GM21528 (cell line): ENCODE results near the gene FAIM2.

ENCODE experiments used
- ATAC-seq: cut with Tn5 transposase; IDR thresholded peaks from one replicate; pipeline ENCODE4 v1.9.1; 2021; ENCODE audit warnings: mild to moderate bottlenecking, moderate library complexity; ENCODE audit not compliant: unreplicated experiment, low FRiP score

The FAIM2 gene

DNA sequence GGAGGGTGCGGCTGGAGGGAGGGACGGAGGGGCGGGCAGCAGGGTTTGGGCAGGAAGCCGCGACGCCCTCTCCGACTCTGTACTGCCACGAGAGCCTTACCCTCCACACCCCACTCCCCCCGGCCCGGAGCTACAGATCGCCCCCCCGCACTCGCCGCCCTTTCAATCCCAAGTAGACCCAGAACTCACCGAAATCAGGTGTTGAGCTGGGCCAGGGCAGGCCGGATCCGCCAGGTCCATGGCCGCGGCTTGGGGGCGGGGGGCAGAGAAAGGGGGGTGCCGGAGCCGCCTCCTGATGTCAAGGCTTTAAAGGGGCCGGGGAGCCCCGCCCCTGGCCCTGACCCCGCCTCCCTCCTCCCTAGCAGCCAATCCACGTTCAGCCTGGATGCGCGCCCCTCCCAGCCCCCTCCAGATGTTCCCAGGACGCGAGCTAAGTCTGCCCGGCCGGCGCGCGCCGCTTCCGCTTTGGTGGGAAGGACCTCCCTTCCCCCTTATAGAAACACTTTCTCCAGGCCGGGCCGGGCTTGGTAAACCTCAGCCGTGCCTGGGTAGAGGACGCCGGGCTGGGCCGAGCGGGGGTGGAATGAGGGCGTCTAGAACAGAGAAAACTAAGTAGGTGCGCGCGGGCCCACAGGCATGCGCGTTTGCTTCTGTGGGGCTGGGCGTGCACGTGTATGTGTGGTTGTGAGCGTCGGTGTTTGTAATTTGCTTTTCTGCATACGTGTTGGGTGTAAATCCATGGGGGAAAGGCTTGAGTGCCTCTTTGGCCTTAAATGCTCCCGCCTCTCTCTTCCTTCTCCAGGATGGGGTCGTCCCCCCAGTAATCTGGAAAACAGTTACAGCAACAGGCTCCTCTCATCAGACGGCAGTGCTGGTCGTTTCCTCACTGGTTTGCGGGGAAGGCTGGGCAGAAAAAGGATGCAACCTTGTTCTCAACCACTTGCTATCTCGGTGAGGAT lies 75.3 kb downstream of the FAIM2 start, which contains the start of gene NCKAP5L:
Gene NCKAP5L (minus strand): TSS at position 281 of the 959 bp plus-strand sequence. CDS start 24,369 bp downstream, outside the sequence.
- ATAC-seq = peak; percentile 82

GRCh38 chr12:49827401-49828099 lies 76.2 kb downstream of the FAIM2 start:
- ATAC-seq = peak; percentile 5

- ATAC-seq = no peak
Measured at GRCh38 chr12:49827051-49827400, 76.7 kb downstream of the FAIM2 start.

DNA sequence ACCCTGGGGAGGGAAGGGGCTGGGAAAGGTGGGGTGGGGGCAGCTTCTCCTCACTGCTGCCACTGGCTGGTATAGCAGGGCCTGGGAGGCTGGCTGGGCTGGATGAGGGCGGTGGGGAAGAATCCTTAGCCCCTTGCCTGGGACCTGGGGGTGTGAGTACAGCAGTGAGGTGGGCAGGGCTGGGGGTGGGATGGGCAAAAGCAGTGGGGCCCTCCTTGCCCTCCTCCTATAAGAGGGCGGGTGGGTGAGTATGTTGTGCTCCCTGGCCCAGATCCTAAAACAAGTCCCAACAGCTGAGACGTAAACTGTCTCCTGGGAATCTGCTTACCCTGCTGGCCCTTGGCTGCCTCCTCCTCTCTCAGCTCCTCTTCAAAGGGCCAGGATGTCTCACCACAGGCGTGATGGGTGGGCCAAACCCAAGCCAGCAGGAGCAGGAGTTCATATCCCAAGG lies 77.7 kb downstream of the FAIM2 start:
- no peak for ATAC-seq

DNA sequence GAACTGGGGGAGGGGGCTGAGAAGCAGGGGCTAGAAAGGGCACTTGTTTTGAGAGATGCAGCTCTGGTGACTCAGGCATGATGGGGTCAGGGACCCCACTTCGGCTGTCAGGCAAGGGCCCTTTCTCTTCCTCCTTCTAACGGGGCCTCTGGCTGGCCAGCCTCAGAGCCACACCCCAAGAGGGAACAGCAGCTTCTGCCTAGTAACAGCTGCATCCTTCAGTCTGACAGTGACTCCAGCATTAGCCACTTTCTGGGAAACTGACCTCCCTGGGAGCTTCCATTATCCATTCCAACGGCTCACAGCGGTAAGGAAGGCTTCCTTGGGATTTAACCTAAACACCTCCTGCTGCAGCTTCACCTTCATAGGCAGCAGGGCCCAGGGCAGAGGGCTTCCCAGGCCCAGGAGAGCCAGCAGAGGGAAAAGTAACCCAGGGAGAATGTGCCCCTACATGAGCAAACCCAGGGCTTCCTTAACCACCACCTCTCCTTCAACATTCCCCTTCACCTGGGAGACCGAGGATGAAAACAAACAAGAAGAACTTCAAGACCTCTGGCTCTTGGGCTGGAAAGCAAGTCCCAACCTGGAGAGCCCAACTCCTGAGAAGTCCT lies 78.2 kb downstream of the FAIM2 start:
- ATAC-seq = no peak

- no peak for ATAC-seq
Measured at GRCh38 chr12:49824895-49825294, 78.8 kb downstream of the FAIM2 start.

DNA sequence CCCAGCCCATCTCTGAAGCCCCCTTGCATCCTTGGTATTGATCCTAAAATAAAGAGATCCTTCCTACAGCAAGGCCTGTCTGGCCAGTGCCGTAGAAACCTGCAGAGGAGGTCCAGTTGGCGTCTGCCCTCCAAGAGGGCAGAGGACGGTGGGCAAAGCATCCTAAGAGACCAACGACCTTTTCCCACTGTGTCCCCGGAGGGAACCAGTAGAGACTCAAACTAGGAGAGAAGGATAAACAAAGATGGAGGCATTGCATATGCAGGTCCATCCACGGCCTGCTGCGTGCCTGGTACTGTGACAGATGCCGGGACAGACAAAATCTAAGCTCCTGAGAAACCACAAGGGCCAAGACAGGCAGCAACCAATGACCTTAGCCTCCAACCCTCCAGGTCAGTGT lies 79.3 kb downstream of the FAIM2 start:
- no peak for ATAC-seq

GRCh38 chr12:49823951-49824350 lies 79.7 kb downstream of the FAIM2 start:
- ATAC-seq = no peak

GRCh38 chr12:49823350-49823749 lies 80.3 kb downstream of the FAIM2 start:
- no peak for ATAC-seq

- ATAC-seq = no peak
Measured at GRCh38 chr12:49821373-49822287, 82.1 kb downstream of the FAIM2 start.

- no peak for ATAC-seq
Measured at GRCh38 chr12:49819786-49820185, 83.9 kb downstream of the FAIM2 start.

DNA sequence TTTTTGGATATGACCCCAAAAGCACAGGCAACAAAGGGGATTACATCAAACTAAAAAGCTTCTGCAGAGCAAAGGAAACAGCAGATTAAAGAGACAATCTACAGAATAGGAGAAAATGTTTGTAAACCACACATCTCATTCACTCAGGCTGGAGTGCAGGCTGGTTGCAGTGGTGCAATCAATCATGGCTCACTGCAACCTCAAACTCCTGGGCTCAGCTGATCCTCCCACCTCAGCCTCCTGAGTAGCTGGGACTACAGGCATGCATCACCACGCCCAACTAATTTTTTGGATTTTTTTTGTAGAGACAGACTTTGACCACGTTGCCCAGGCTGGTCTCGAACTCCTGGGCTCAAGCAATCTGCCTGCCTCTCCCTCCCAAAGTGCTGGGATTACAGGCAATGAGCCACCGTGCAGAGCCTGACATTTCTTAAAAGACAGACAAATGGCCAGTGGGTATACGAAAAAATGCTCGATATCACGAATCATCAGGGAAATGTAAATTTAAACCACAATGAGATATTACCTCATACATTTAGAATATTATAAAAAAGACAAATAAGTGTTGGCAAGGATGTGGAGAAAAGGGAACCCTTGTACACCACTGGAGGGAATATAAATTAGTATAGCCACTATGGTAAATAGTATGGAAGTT lies 85.3 kb downstream of the FAIM2 start:
- ATAC-seq = no peak
